HepG2 (cell line): ENCODE data around the gene TYROBP. TPM values are rescaled to one million over a fixed set of nuclear protein-coding genes. Genes with fewer than 3 reads are reported as not detected.

ENCODE experiments used
- ATAC-seq: fragments of 200-7000 bp; cut with Tn5 transposase; 3 replicates; pipeline ENCODE4 v1.9.1; 2020; ENCODE audit warnings: mild to moderate bottlenecking, moderate library complexity
- BruUV-seq: library from RNA; stranded (reverse); fragments of 400-500 nt; replicated peaks from 2 replicates; lab custom pipeline; 2021; lab: Mats Ljungman, UMichigan
- CTCF ChIA-PET: fragments of 300-600 bp; formaldehyde crosslinking; extraction: SDS; loops from one replicate; lab custom pipeline; 2021; ENCODE audit warnings: low total read pairs, inconsistent platforms, low intra/inter-chr PET ratio; lab: Yijun Ruan, JAX
- POLR2A ChIA-PET: fragments of 350-600 bp; sonication (Branson Sonifier 250); formaldehyde crosslinking; loops from one replicate; lab custom pipeline; 2020; ENCODE audit warnings: antibody characterized with exemption, inconsistent platforms; lab: Yijun Ruan, JAX
- DNase-seq: peaks from one replicate; pipeline ENCODE4 v3.0.0-alpha.2; 2015; ENCODE audit warnings: low spot score
- FAIRE-seq: peaks from 3 replicates; lab custom pipeline; 2011; peaks lifted over from hg19 to GRCh38; lab: Jason Lieb, UNC
- H2AFZ ChIP-seq: one replicate; pipeline ENCODE4 v1.6.1; 2011; ENCODE audit warnings: low read length, inconsistent platforms
- H3K27ac ChIP-seq: fragments of 300-600 bp; 3 replicates; pipeline ENCODE4 v1.8.0; 2011; ENCODE audit warnings: mixed run types, mild to moderate bottlenecking, mixed read lengths, low read length, inconsistent platforms; ENCODE audit not compliant: insufficient read depth; ENCODE audit errors: extremely low read length
- H3K27me3 ChIP-seq, 2 experiments: fragments of 200-600 bp in 1 of 2; 2 replicates in 1 of 2; 3 replicates in 1 of 2; pipeline versions ENCODE4 v1.6.0 to v1.8.0; 2011; ENCODE audit warnings: low read length in 2 of 2, mild to moderate bottlenecking in 2 of 2, moderate library complexity in 2 of 2, inconsistent platforms in 1 of 2; ENCODE audit not compliant: insufficient read depth in 2 of 2, control insufficient read depth in 1 of 2
- H3K36me3 ChIP-seq, 2 experiments: fragments of 200-600 bp in 1 of 2; replicated peaks in 1 of 2; 2 replicates in 1 of 2; 3 replicates in 1 of 2; pipeline versions ENCODE4 v1.5.1 to v1.8.0; 2011; ENCODE audit warnings: low read length in 2 of 2, inconsistent platforms in 1 of 2; ENCODE audit not compliant: insufficient read depth in 2 of 2, control insufficient read depth in 1 of 2
- H3K4me1 ChIP-seq: 2 replicates; pipeline ENCODE4 v1.5.1; 2012; ENCODE audit warnings: low read length, inconsistent platforms; ENCODE audit not compliant: insufficient read depth
- H3K4me2 ChIP-seq: 2 replicates; pipeline ENCODE4 v1.6.0; 2011; ENCODE audit warnings: low read depth, low read length, inconsistent platforms
- H3K4me3 ChIP-seq, 3 experiments: fragments of 200-600 bp in 1 of 3; sonication (generic), shearing (Covaris generic) in 1 of 3; replicated peaks in 1 of 3; 2 replicates each; pipeline ENCODE4 v1.5.1; 2011 to 2016; ENCODE audit warnings: low read length in 3 of 3, inconsistent platforms in 2 of 3, low read depth in 2 of 3, mild to moderate bottlenecking in 2 of 3, control low read depth in 1 of 3, mixed read lengths in 1 of 3; ENCODE audit not compliant: insufficient read depth in 1 of 3
- H3K79me2 ChIP-seq: one replicate; pipeline ENCODE4 v1.6.1; 2011; ENCODE audit warnings: low read length, inconsistent platforms; ENCODE audit not compliant: insufficient read depth
- H3K9ac ChIP-seq: 2 replicates; pipeline ENCODE4 v1.6.0; 2011; ENCODE audit warnings: mild to moderate bottlenecking, low read depth, low read length, inconsistent platforms; ENCODE audit not compliant: insufficient read depth
- H3K9me3 ChIP-seq: 2 replicates; pipeline ENCODE4 v1.5.1; 2012; ENCODE audit warnings: mild to moderate bottlenecking, low read length
- H4K20me1 ChIP-seq: 2 replicates; pipeline ENCODE4 v1.6.0; 2011; ENCODE audit warnings: inconsistent platforms, mild to moderate bottlenecking, low read length, moderate library complexity; ENCODE audit not compliant: insufficient read depth
- ETV5 ChIP-seq: IDR thresholded peaks from 2 replicates; pipeline ENCODE4 v1.6.1; 2018; ENCODE audit warnings: missing biosample characterization, missing genetic modification reagents, inconsistent platforms, borderline replicate concordance
- FOXP1 ChIP-seq, 2 experiments: fragments of 450-650 bp in 1 of 2; IDR thresholded peaks; 2 replicates each; pipeline ENCODE4 v1.6.1; 2017 to 2018; ENCODE audit warnings: antibody characterized with exemption in 1 of 2
- HMGA1 ChIP-seq: sonication (generic); formaldehyde crosslinking; conservative IDR thresholded peaks from 2 replicates; pipeline ENCODE4 v1.4.0; 2020; ENCODE audit warnings: missing genetic modification reagents
- KMT2B ChIP-seq: IDR thresholded peaks from 2 replicates; pipeline ENCODE4 v1.6.1; 2016; ENCODE audit warnings: missing genetic modification reagents, missing compliant biosample characterization
- PITX1 ChIP-seq: sonication (generic); formaldehyde crosslinking; IDR thresholded peaks from 2 replicates; pipeline ENCODE4 v1.5.1; 2020; ENCODE audit warnings: mild to moderate bottlenecking, missing genetic modification reagents
- SMARCE1 ChIP-seq: fragments of 450-650 bp; IDR thresholded peaks from 2 replicates; pipeline ENCODE4 v1.6.1; 2017; ENCODE audit warnings: borderline replicate concordance
- ZFP1 ChIP-seq: IDR thresholded peaks from 2 replicates; pipeline ENCODE4 v1.6.1; 2016
- ZMYM3 ChIP-seq: sonication (generic); formaldehyde crosslinking; IDR thresholded peaks from 2 replicates; pipeline ENCODE4 v1.5.1; 2020; ENCODE audit warnings: mild to moderate bottlenecking, missing genetic modification reagents
- ZNF136 ChIP-seq: sonication (generic); formaldehyde crosslinking; IDR thresholded peaks from 2 replicates; pipeline ENCODE4 v1.8.1; 2022; ENCODE audit warnings: low read depth, mild to moderate bottlenecking, moderate library complexity, missing genetic modification reagents
- ZNF367 ChIP-seq: sonication (generic); formaldehyde crosslinking; IDR thresholded peaks from 2 replicates; pipeline ENCODE4 v1.4.0; 2020; ENCODE audit warnings: missing genetic modification reagents, borderline replicate concordance
- ZNF431 ChIP-seq: sonication (generic); formaldehyde crosslinking; IDR thresholded peaks from 2 replicates; pipeline ENCODE4 v1.9.0; 2022; ENCODE audit warnings: missing genetic modification reagents, low read depth, mild to moderate bottlenecking, borderline replicate concordance
- ZNF446 ChIP-seq: sonication (generic); formaldehyde crosslinking; IDR thresholded peaks from 2 replicates; pipeline ENCODE4 v1.5.0; 2020; ENCODE audit warnings: mild to moderate bottlenecking, missing genetic modification reagents
- ZNF552 ChIP-seq: sonication (generic); formaldehyde crosslinking; IDR thresholded peaks from 2 replicates; pipeline ENCODE4 v1.9.0; 2022; ENCODE audit warnings: missing genetic modification reagents, mild to moderate bottlenecking, borderline replicate concordance
- ZNF629 ChIP-seq: sonication (generic); formaldehyde crosslinking; conservative IDR thresholded peaks from 2 replicates; pipeline ENCODE4 v1.5.0; 2020; ENCODE audit warnings: missing genetic modification reagents
- ZNF672 ChIP-seq: sonication (generic); formaldehyde crosslinking; IDR thresholded peaks from 2 replicates; pipeline ENCODE4 v1.8.1; 2022; ENCODE audit warnings: missing genetic modification reagents
- ZSCAN30 ChIP-seq: sonication (generic); formaldehyde crosslinking; IDR thresholded peaks from 2 replicates; pipeline ENCODE4 v1.5.0; 2020; ENCODE audit warnings: mild to moderate bottlenecking, missing genetic modification reagents
- WGBS: methylation state at CpG from one replicate; pipeline ENCODE4 v1.1.6; 2017; ENCODE audit warnings: low lambda C conversion rate; 5-methylcytosine and 5-hydroxymethylcytosine counted together
- in situ Hi-C: cut with HindIII; loops from 2 replicates; pipeline ENCODE4 v1.10.0; 2017; ENCODE audit warnings: low pct_unique_long_range_greater_than_20kb; ENCODE audit not compliant: extremely low pct_ligation_motif_present
- intact Hi-C: fragments of 100-400 bp; cut with micrococcal nuclease; formaldehyde crosslinking; loops from one replicate; pipeline ENCODE4 v1.10.0; 2022; ENCODE audit not compliant: unreplicated experiment
- polyA plus RNA-seq, 8 experiments: library from polyadenylated mRNA; depleted of rRNA in 3 of 8; stranded (reverse) in 7 of 8; unstranded in 1 of 8; fragments of >200 nt; fragmentation: Illumina TruSeq in 4 of 8; extraction: Trizol in 4 of 8; gene quantifications; 2 replicates each; pipeline versions ENCODE4 v1.2.1 to v1.2.3, GENCODE V29; 2011 to 2016; ENCODE audit warnings: low read depth in 4 of 8, missing spikeins in 1 of 8, mixed read lengths in 1 of 8; ENCODE audit not compliant: insufficient read depth in 1 of 8
- total RNA-seq, 5 experiments: library from RNA; depleted of rRNA; stranded (reverse); fragments of >200 nt; fragmentation: Illumina TruSeq; extraction: Trizol; gene quantifications; 2 replicates each; pipeline ENCODE4 v1.2.3, GENCODE V29; 2016; ENCODE audit warnings: low read depth in 1 of 5
- TF ChIP-seq, protein P1 (sequence below): sonication (generic); formaldehyde crosslinking; conservative IDR thresholded peaks from 2 replicates; pipeline ENCODE4 v1.4.0; 2020; ENCODE audit warnings: missing genetic modification reagents
- TF ChIP-seq, protein P2 (sequence below): conservative IDR thresholded peaks from 2 replicates; pipeline ENCODE4 v1.6.1; 2018; ENCODE audit warnings: missing genetic modification reagents
- TF ChIP-seq, protein P3 (sequence below): sonication (generic); formaldehyde crosslinking; IDR thresholded peaks from 2 replicates; pipeline ENCODE4 v1.4.0; 2020; ENCODE audit warnings: mild to moderate bottlenecking, missing genetic modification reagents

Gene TYROBP
- total and polyA plus RNA-seq, 2 of the 13 experiments (the other 11 are each of a cell fraction or from before 2014, with no cell fraction given) = not detected

DNA sequence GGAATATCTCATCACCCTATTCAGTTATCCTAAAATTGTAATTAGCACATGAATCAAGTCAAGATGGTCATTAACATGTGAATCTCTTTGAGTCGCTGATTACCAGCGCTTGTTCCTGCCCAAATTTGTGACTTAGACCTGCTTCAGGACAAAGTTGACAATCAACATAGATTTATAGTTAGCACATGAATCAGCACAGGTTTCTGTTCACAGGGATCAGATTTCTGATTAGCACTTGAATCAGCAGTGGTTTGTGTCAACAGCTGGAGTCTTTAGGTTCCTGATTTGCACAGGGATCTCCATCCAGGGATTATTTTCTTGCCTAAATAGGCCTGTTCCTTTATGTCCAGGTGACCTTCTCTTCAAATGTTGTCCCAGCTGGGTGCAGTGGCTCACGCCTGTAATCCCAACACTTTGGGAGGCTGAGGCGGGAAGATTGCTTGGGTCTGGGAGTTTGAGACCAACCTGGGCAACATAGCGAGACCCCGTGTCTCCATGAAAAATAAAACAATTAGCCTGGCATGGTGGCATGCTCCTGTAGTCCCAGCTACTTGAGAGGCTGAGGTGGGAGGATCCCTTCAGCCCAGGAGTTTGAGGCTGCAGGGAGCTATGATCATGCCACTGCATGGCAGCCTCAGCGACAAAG lies 24.3 kb upstream of the TYROBP start:
- peaks cover 29% of the 10 kb centered on the region for H3K4me1 ChIP-seq
- no TSS peak for BruUV-seq
- FAIRE-seq (no peak), DNase-seq (no peak), ATAC-seq (no peak)
- no peak overlapping the region for H3K4me3 ChIP-seq
- no peak overlapping the region for H3K27ac ChIP-seq
- H3K9me3 ChIP-seq = no peaks in the 10 kb centered on the region
- ChIA-PET CTCF (interaction anchor here (1.0 to 2.1 kb wide), 3 partner anchors 50 to 239 kb away, joined by 3 to 36 read pairs (median 11); no protein-coding TSS in a partner anchor), POLR2A (no interaction called here)
- H3K4me2 ChIP-seq = no peak overlapping the region
- H2AFZ ChIP-seq = no peak overlapping the region
- no peaks in the 10 kb centered on the region; a peak in 1 of 5 replicates for H3K27me3 ChIP-seq
- 0 out of 2 replicates have a peak, but pooled peaks cover 3% of the 10 kb centered on the region for H4K20me1 ChIP-seq
- intact Hi-C loops (no loop called here), in situ Hi-C loops (loop anchor here (10.0 kb wide), 1 partner anchor 48 kb away; no protein-coding TSS in a partner anchor)
- TF ChIP-seq SMARCE1 = no peak
- TF ChIP-seq ZNF446 (CRISPR knock-in tag) = no peak
- TF ChIP-seq ZNF672 (CRISPR knock-in tag) = no peak
- no peak for TF ChIP-seq ZNF431 (CRISPR knock-in tag)
- no peak for TF ChIP-seq ZNF552 (CRISPR knock-in tag)
- no peak for TF ChIP-seq HMGA1
- no peak for TF ChIP-seq ZNF367 (CRISPR knock-in tag)
- TF ChIP-seq, protein P1, sequence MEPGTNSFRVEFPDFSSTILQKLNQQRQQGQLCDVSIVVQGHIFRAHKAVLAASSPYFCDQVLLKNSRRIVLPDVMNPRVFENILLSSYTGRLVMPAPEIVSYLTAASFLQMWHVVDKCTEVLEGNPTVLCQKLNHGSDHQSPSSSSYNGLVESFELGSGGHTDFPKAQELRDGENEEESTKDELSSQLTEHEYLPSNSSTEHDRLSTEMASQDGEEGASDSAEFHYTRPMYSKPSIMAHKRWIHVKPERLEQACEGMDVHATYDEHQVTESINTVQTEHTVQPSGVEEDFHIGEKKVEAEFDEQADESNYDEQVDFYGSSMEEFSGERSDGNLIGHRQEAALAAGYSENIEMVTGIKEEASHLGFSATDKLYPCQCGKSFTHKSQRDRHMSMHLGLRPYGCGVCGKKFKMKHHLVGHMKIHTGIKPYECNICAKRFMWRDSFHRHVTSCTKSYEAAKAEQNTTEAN (CRISPR knock-in tag) = no peak
- TF ChIP-seq FOXP1 (IDR thresholded peaks at IDR 0.05) = no peak
- no peak for TF ChIP-seq FOXP1 (CRISPR knock-in tag; IDR thresholded peaks at IDR 0.05)
- TF ChIP-seq, protein P2, sequence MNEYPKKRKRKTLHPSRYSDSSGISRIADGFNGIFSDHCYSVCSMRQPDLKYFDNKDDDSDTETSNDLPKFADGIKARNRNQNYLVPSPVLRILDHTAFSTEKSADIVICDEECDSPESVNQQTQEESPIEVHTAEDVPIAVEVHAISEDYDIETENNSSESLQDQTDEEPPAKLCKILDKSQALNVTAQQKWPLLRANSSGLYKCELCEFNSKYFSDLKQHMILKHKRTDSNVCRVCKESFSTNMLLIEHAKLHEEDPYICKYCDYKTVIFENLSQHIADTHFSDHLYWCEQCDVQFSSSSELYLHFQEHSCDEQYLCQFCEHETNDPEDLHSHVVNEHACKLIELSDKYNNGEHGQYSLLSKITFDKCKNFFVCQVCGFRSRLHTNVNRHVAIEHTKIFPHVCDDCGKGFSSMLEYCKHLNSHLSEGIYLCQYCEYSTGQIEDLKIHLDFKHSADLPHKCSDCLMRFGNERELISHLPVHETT (CRISPR knock-in tag) = no peak
- TF ChIP-seq, protein P3, sequence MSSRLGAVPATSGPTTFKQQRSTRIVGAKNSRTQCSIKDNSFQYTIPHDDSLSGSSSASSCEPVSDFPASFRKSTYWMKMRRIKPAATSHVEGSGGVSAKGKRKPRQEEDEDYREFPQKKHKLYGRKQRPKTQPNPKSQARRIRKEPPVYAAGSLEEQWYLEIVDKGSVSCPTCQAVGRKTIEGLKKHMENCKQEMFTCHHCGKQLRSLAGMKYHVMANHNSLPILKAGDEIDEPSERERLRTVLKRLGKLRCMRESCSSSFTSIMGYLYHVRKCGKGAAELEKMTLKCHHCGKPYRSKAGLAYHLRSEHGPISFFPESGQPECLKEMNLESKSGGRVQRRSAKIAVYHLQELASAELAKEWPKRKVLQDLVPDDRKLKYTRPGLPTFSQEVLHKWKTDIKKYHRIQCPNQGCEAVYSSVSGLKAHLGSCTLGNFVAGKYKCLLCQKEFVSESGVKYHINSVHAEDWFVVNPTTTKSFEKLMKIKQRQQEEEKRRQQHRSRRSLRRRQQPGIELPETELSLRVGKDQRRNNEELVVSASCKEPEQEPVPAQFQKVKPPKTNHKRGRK (CRISPR knock-in tag) = no peak
- no peak for TF ChIP-seq ZNF136 (CRISPR knock-in tag)
- TF ChIP-seq ZSCAN30 = no peak
- no peak for TF ChIP-seq KMT2B (CRISPR knock-in tag)
- no peak for TF ChIP-seq ZMYM3 (CRISPR knock-in tag)
- no peak for TF ChIP-seq ZFP1 (CRISPR knock-in tag)
- no peak for TF ChIP-seq PITX1
- TF ChIP-seq ETV5 (CRISPR knock-in tag) = no peak
- no peak for TF ChIP-seq ZNF629 (CRISPR knock-in tag)
- no peak overlapping the region for H3K9ac ChIP-seq
- WGBS = 50% methylated on average over 7 of the region's 7 CpGs
- no peaks in the 10 kb centered on the region for H3K79me2 ChIP-seq
- no peaks in the 10 kb centered on the region for H3K36me3 ChIP-seq
